NCI-H1436 treated with DMSO at 0.1 percent for 48 hours (cell line): Measurements from ENCODE around the gene KLHDC9.
A peak's percentile ranks its signal among the peaks of the same experiment; 100 is the strongest.

Experiments used
- DNase-seq: peaks from one replicate; lab custom pipeline; 2025; lab: John Stamatoyannopoulos, UW

Gene KLHDC9

DNA sequence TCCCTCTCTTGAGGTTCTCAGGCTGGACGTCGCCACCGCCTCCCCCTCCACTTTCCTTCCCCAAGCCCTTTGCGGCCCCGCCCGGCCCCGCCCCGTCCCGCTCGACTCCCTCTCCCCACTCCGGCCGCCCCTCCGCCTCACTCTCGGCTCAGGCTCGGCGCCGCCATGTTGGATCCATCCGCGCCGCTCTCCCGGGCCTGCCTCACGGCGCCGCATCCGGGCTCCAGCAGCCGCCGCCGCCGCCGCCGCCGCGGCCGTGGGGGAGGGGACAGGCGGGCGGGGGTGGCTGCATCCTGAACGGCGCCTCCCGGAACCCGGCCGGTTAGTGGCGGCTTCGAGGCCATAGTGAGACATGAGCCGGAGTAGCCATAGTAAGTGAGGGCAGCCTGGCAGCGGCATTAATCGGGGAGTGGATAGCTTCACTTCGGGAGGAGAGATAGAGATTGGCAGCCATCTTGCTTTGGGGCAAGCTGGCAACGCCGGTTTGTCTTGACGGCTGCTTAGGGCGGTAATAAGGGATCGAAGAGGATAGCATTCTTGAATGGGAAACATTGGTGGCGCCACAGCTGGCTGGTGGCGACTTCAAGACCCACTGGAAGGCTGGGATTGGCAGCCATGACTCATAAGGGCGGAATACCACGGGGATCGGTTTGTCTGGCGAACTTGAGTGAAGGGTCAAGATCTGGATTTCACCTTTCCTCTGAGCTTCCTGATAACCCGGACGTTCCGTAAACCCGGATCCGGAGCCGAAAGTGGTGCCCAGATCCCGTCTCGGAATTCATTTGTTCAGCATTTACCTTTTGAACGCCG, 34.5 kb downstream of the KLHDC9 start, which contains the start of gene DEDD:
Gene DEDD (minus strand): TSS at position 258 of the 810 bp plus-strand sequence. CDS start 8,205 bp downstream, outside the sequence.
- DNase-seq = peak; percentile 85

DNA sequence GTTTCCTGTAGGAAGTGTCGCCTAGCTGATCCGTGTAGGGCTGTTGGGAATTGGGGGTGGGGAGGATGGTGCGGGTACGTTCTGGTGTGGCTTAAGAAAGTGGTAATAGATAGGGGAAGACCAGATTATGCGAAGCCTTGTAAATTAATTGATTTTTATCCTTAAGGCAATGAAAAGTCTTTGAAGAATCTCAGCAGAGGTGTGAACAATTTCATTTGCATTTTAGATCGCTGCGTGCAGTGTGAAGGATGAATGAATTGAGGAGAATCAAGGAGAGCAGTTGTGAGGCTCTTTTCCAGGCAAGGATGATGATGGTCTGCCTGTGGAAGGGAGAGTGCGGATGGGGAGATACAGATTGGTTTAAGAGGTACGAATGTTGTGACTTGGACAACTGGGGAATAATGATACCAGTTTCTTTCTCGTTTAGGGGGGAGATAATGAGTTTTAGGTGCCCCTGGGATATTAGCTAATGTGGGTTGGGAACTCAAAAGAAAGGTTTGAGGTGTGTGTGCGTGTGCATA, 35.1 kb downstream of the KLHDC9 start:
- no peak for DNase-seq

DNA sequence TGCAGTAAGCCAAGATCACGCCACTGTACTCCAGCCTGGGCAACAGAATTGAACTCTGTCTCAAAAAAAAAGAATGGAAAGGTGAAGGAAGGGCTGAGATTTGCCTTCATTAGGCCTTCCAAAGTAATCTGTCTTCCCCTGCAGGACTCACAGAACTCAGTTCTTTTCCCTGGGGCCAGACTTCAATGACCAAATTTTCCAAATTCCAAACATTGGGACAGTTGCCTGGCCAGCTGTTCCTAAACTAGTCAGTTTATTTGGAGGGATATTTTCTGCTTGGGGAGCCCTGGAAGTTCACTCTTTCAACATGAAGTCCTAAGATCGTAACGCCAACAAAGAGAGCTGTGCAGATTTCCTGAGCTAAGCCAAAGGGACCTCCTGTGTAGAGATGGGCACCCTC, 39.7 kb downstream of the KLHDC9 start:
- no peak for DNase-seq

DNA sequence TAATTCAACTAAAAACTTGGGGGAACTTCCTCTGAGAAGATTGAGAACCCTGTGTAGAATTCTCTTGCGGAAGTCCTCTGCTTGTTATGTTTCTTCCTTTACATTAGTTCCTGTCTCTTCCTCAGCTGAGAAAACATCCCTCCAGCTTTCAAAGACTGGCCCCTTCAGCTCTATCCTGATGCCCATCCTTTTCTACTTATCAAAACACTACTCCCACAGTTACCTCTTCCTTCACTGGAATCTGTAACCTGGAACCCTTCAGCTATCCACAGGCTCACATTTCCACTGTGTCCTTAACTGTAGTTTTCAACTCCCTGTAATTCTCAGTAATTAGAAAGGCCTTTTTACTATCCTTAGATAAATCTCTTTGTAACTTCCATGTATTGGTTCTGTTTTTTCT, 40.3 kb downstream of the KLHDC9 start:
- no peak for DNase-seq

DNA sequence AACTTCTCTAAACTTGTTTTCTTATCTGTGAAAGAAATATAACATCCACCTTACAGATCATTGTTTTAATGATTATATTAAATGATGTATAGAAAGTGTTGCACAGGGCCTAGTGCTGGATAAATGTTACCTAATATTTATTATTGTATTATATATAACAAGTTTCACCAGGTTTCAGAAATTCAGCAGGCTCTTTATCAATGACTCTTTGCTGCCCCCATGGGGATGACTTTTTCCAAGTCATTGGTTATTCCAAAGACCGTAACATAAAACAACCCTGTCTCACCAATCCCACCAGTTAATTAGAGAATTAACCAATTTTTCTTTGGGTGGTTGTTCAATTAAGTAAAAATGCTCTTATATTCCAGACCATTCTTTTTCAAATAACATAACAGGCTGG, 41.6 kb downstream of the KLHDC9 start:
- DNase-seq = no peak

DNA sequence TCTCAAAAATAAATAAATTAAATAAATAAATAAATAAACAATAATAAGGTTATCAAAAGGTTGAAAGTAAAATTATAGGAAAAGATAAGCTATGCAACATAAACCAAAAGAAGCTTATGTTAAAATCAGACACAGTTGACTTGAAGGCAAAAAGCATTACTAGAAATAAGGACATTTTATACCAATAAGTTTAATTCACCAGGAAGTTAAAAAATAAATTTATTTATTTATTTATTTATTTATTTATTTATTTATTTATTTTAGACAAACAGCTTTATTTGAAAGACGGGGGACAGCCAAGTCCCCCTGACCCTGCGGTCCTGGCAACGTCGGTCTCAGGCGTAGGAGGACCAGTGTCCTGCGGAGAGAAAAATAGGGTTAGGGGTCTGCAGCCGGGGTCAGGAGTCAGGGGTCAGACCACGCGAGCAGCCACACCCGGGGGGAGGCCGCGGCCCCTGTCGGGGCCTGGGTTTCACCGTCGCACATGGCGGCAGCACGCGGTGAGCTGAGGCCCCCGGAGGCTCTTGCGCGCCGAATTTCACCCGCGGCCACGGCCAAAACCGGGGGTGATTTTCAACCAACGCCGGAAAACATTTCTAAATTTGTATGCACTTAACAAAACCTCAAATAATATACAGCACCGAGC, 42.7 kb downstream of the KLHDC9 start:
- DNase-seq = no peak

DNA sequence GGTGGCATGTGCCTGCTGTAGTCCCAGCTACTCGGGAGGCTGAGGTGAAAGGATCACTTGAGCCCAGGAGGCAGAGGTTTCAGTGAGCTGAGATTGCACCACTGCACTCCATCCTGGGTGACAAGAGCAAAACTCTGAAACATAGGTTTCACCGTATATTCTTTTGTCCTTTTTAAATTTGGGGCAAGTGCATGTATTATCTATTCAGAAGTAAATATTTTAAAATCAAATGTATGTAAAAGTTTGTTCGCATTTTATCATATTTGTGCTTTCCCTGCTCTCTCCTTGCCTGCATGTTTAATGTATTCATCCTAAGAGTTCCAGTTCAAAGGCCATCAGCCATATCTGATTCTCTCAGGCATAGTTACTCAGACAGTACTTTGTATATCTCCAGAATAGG, 47.7 kb downstream of the KLHDC9 start:
- no peak for DNase-seq
